HUES64 (cell line): ENCODE data around the gene CDK5RAP2.
A peak's percentile ranks its signal among the peaks of the same experiment; 100 is the strongest.

Experiments used
- H3K27ac ChIP-seq: 2 replicates; pipeline ENCODE4 v1.7.0; 2013; ENCODE audit warnings: low read depth, low read length, inconsistent platforms
- H3K27me3 ChIP-seq: 2 replicates; pipeline ENCODE4 v1.6.1; 2013; ENCODE audit warnings: mild to moderate bottlenecking, low read length; ENCODE audit not compliant: insufficient read depth
- H3K36me3 ChIP-seq: 2 replicates; pipeline ENCODE4 v1.6.1; 2013; ENCODE audit warnings: mild to moderate bottlenecking, low read length; ENCODE audit not compliant: insufficient read depth
- H3K4me1 ChIP-seq: 2 replicates; pipeline ENCODE4 v1.6.1; 2013; ENCODE audit warnings: mild to moderate bottlenecking, low read length, moderate library complexity; ENCODE audit not compliant: insufficient read depth
- H3K4me3 ChIP-seq: 2 replicates; pipeline ENCODE4 v1.5.1; 2013; ENCODE audit warnings: mild to moderate bottlenecking, low read length, moderate library complexity
- H3K9ac ChIP-seq: 2 replicates; pipeline ENCODE4 v1.6.1; 2013; ENCODE audit warnings: mild to moderate bottlenecking, low read depth, low read length
- H3K9me3 ChIP-seq: 2 replicates; pipeline ENCODE4 v1.6.1; 2013; ENCODE audit warnings: low read depth, low read length; ENCODE audit not compliant: insufficient read depth
- WGBS: fragments of 150-250, 120-280 bp; methylation state at CpG from one replicate; pipeline ENCODE4 v1.1.7; 2013; ENCODE audit warnings: missing lambda C conversion rate; 5-methylcytosine and 5-hydroxymethylcytosine counted together

The CDK5RAP2 gene

GRCh38 chr9:120579139-120580050 lies 572 bp downstream of the CDK5RAP2 start:
- H3K9me3 ChIP-seq = no peaks in the 10 kb centered on the region
- H3K27me3 ChIP-seq = no peaks in the 10 kb centered on the region
- peaks cover 3% of the 10 kb centered on the region; the same call in 1 of the 2 replicates for H3K4me1 ChIP-seq
- H3K4me3 ChIP-seq = peak overlapping the region; percentile 90
- 6% methylated on average over 31 of the region's 31 CpGs for WGBS
- no peaks in the 10 kb centered on the region for H3K36me3 ChIP-seq
- H3K9ac ChIP-seq = peak overlapping the region; percentile 80
- peak overlapping the region; percentile 76 for H3K27ac ChIP-seq

- Histone ChIP-seq H3K9ac (no peak overlapping the region), H3K4me1 (no peaks in the 10 kb centered on the region; the same call in 1 of the 2 replicates), H3K9me3 (no peaks in the 10 kb centered on the region), H3K27me3 (no peaks in the 10 kb centered on the region), H3K4me3 (no peak overlapping the region), H3K36me3 (peaks cover 26% of the 10 kb centered on the region), H3K27ac (no peak overlapping the region)
- 87% methylated on average over 1 of the region's 2 CpGs for WGBS
Measured at GRCh38 chr9:120574473-120574872, 5.5 kb downstream of the CDK5RAP2 start.

DNA sequence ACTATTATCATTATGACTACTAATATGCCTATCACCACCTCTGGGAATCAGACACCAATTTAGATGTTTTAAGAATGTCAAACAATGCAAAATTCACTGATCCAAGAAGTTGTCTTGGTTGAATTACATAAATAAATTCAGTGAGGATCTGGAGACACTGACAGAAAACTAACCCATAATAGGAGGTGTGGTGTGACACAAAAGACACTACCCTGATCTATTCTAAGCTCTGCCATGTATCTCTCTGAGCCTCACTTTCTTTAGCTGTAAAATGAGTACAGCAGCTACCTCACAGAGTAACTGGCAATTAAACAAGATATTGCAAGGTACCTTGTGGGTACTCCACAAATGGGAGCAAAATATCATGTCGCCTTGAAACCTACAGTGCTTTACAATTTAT lies 7.5 kb downstream of the CDK5RAP2 start:
- no peaks in the 10 kb centered on the region for H3K9me3 ChIP-seq
- H3K4me3 ChIP-seq = no peak overlapping the region
- H3K9ac ChIP-seq = no peak overlapping the region
- 97% methylated on average over 1 of the region's 1 CpG for WGBS
- no peaks in the 10 kb centered on the region for H3K27me3 ChIP-seq
- no peak overlapping the region for H3K27ac ChIP-seq
- H3K36me3 ChIP-seq = peaks cover 46% of the 10 kb centered on the region
- H3K4me1 ChIP-seq = no peaks in the 10 kb centered on the region

DNA sequence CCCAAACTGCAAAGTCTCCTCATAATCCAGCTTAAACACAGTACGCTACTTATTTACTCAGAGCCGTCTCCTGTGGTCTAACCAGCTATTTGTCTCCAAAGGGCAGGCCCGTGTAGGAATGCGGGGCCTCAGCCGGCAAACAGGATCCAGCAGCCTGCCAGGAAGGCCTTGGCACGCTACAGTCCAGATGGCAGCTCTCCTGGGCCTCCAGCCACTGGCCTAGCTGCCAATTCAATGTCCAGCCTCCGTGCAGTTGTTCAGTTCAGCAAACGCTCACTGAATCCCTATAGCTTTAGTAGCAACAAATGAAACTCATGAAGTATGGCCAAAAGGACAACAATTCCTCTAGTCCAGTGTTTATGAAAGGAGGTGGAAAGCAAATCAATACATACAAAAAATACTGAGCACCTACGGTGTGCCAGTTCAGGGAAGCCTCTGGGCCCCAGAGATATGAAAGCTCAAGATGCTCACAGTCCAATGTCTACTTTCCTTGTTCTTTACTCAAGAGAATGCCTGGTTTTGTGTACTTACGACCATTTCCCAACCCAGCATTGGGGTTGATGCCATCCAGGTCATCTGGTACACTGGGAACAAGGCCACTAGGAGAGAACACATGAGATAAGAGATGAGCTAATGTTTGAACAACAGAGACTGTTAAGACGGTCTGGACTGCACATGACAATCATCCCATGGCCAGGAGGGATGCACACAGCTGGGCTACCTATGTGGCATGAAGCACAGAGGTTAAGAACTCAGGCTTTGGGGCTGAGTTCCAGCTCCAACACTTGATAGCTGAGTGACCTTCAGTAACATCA lies 8.3 kb downstream of the CDK5RAP2 start:
- WGBS = 94% methylated on average over 11 of the region's 11 CpGs
- H3K4me3 ChIP-seq = no peak overlapping the region
- H3K4me1 ChIP-seq = no peaks in the 10 kb centered on the region
- peaks cover 54% of the 10 kb centered on the region for H3K36me3 ChIP-seq
- no peaks in the 10 kb centered on the region for H3K9me3 ChIP-seq
- H3K9ac ChIP-seq = no peak overlapping the region
- H3K27me3 ChIP-seq = no peaks in the 10 kb centered on the region
- no peak overlapping the region for H3K27ac ChIP-seq

DNA sequence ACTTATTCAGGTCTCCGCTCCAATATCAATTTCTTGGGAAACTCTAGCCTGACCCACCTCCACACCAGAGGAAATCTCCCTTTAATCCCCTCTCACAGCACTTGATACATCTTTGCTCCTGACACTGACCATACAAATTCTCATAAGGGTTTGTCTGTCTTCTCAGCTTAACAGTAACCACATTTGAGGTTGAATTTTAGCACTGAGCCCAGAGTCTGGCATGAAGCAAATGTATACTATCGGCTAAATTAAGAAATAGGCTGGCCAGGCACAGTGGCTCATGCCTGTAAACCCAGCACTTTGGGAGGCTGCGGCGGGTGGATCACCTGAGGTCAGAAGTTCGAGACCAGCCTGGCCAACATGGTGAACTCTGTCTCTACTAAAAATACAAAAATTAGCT lies 9.7 kb downstream of the CDK5RAP2 start:
- no peak overlapping the region for H3K4me3 ChIP-seq
- no peak overlapping the region for H3K9ac ChIP-seq
- 97% methylated on average over 5 of the region's 5 CpGs for WGBS
- no peaks in the 10 kb centered on the region for H3K4me1 ChIP-seq
- H3K27me3 ChIP-seq = no peaks in the 10 kb centered on the region
- no peak overlapping the region for H3K27ac ChIP-seq
- H3K9me3 ChIP-seq = no peaks in the 10 kb centered on the region
- H3K36me3 ChIP-seq = peaks cover 68% of the 10 kb centered on the region

GRCh38 chr9:120569556-120569955 lies 10.4 kb downstream of the CDK5RAP2 start:
- no peaks in the 10 kb centered on the region for H3K27me3 ChIP-seq
- H3K27ac ChIP-seq = no peak overlapping the region
- H3K4me3 ChIP-seq = no peak overlapping the region
- no peak overlapping the region for H3K9ac ChIP-seq
- H3K9me3 ChIP-seq = no peaks in the 10 kb centered on the region
- H3K4me1 ChIP-seq = no peaks in the 10 kb centered on the region
- peaks cover 73% of the 10 kb centered on the region for H3K36me3 ChIP-seq
- 92% methylated on average over 5 of the region's 5 CpGs for WGBS

DNA sequence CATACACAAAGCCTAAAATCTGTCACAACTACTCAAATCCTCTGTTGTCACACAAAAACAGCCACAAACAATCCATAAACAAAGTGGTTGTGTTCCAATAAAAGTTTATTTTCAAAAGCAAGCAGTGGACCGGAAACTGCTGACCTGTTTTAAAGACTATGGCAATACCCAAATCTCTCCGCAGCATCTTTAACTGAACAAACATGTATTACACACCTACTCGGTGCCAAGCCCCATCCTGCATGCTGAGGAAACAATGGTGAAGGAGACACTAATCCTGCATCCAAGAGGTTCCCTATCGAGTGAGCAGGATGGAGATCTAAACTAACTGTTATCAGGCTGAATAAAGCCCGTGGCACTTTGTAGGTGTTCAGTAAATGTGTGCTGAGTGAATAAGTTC lies 11.2 kb downstream of the CDK5RAP2 start:
- Histone ChIP-seq H3K9me3 (no peaks in the 10 kb centered on the region), H3K27me3 (no peaks in the 10 kb centered on the region), H3K4me3 (no peak overlapping the region), H3K27ac (no peak overlapping the region), H3K9ac (no peak overlapping the region), H3K36me3 (peaks cover 75% of the 10 kb centered on the region), H3K4me1 (no peaks in the 10 kb centered on the region)
- 95% methylated on average over 5 of the region's 5 CpGs for WGBS

DNA sequence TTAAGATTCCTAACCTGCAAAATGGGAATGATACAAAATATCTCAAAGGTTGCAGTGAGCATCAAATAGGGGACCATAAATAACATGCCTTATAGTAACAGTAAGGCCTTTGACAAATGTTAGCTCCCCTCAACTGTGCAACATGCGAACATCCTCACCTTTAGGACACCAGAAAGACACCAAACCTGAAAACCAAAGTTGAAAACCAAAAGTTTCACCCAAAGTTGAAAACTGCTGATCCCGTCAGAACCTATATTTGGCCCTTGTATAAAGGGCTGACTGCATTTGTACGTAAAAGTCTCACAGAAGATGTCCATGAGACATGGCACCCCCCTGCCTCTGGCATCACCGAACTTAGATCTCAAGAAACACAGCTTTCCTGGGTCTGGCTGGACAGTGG lies 12.1 kb downstream of the CDK5RAP2 start:
- 92% methylated on average over 4 of the region's 4 CpGs for WGBS
- no peaks in the 10 kb centered on the region for H3K4me1 ChIP-seq
- H3K27ac ChIP-seq = no peak overlapping the region
- H3K36me3 ChIP-seq = peaks cover 75% of the 10 kb centered on the region
- no peak overlapping the region for H3K9ac ChIP-seq
- no peak overlapping the region for H3K4me3 ChIP-seq
- H3K27me3 ChIP-seq = no peaks in the 10 kb centered on the region
- H3K9me3 ChIP-seq = no peaks in the 10 kb centered on the region

DNA sequence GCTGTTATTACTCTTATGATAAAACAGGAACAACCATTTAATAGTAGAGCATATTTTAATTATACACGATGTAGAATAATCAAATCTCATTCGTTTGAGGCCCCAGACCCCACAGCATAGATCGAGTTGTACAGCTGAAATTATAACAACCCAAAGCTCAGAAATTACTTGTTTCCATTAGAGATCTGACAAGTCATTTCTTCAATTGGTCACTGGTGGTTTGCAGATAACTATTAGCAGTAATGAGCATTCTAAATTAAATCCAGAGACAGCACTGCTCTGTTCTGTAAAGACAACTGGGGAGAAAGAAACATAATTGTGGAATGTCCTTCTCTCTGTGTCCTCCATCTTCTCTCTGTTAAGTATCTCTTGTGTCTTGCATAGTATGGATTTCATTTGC lies 12.9 kb downstream of the CDK5RAP2 start:
- WGBS = 96% methylated on average over 3 of the region's 3 CpGs
- Histone ChIP-seq H3K36me3 (peaks cover 74% of the 10 kb centered on the region), H3K27ac (no peak overlapping the region), H3K4me1 (no peaks in the 10 kb centered on the region), H3K9me3 (no peaks in the 10 kb centered on the region), H3K27me3 (no peaks in the 10 kb centered on the region), H3K9ac (no peak overlapping the region), H3K4me3 (no peak overlapping the region)

DNA sequence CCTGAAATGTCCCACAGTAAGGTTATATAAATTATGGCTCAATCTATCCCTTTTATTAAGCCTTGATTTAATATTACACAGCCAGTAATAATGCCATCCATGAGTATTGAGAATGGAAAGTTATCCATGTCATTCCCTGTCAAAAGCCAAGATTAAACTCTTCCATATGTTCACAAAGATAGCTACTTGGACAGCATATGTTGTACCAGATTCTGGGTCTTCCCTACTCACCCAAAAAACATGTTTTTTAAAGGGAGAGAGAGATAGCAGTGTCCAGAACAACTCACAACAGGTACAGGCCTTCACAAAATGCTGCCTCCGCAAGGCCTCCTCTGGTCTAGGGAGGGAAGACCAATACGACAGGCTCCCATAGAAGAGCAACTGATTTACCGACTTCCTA lies 15.4 kb downstream of the CDK5RAP2 start:
- Histone ChIP-seq H3K27ac (no peak overlapping the region), H3K4me1 (no peaks in the 10 kb centered on the region), H3K36me3 (peaks cover 57% of the 10 kb centered on the region), H3K9me3 (no peaks in the 10 kb centered on the region), H3K9ac (no peak overlapping the region), H3K4me3 (no peak overlapping the region), H3K27me3 (no peaks in the 10 kb centered on the region)
- 95% methylated on average over 3 of the region's 3 CpGs for WGBS

DNA sequence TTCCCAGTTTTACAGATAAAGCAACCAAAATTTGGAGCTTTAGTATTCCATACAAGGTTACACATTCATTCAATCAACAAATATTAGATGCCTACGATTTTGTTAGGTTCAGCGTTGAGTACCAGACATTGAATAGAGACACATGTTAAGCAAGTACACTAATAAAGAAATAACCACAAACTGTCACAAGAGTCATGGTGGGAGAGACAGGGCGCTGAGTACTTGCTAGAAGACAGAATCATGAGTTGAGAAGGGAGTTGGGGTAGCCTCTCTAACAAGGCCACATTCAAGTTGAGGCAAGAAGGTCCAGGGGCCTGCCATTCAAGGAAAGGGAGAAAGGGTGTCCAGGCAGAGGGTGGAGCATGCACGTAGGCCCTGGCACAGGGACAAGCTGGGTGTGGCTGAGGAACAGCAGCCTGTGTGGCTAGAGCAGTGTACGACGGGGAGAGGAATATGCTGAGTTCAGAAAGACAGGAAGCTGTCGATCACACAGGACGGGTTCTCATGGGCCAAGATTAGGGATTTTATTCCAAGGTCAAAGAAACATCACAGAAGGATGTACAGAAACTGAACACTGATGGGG lies 17.0 kb downstream of the CDK5RAP2 start:
- H3K27ac ChIP-seq = no peak overlapping the region
- 94% methylated on average over 8 of the region's 8 CpGs for WGBS
- no peak overlapping the region for H3K4me3 ChIP-seq
- H3K27me3 ChIP-seq = no peaks in the 10 kb centered on the region
- no peak overlapping the region for H3K9ac ChIP-seq
- H3K36me3 ChIP-seq = peaks cover 47% of the 10 kb centered on the region
- no peaks in the 10 kb centered on the region for H3K4me1 ChIP-seq
- H3K9me3 ChIP-seq = no peaks in the 10 kb centered on the region
